Mammary epithelial cell (primary cell): ENCODE measurements around the gene PPIL6.

Experiments
- EZH2 ChIP-seq: IDR thresholded peaks from 2 replicates; pipeline ENCODE4 v1.6.1; 2012; ENCODE audit warnings: low read length, inconsistent platforms, borderline replicate concordance
- TF ChIP-seq, protein P1 (sequence below), 2 donors: IDR thresholded peaks in 1 of 2; conservative IDR thresholded peaks in 1 of 2; 2 replicates each; pipeline ENCODE4 v1.5.1; 2011 to 2012; ENCODE audit warnings: inconsistent platforms in 2 of 2, low read length in 2 of 2, mild to moderate bottlenecking in 2 of 2, control low read depth in 1 of 2, low read depth in 1 of 2; ENCODE audit not compliant: insufficient read depth in 1 of 2; ENCODE audit errors: extremely low read depth in 1 of 2

DNA sequence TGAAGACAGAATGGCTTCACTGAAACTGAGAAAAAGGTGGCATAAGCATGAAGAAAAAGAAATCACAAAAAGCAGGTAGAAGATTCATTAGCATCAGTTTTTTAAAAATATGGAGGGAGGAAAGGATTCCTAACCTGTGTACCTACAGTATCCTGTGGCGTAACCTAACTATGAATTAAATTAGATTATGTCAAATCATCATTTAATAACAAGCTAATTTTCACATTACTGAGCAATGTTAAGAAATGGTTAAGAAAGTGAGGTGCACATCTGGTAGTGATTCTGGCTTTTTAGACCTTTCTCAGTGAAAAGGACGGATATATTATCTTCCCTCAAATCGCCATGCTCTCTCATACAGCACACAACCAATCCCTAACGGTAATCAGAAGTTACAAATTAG lies 70.7 kb downstream of the PPIL6 start:
- TF ChIP-seq, protein P1, sequence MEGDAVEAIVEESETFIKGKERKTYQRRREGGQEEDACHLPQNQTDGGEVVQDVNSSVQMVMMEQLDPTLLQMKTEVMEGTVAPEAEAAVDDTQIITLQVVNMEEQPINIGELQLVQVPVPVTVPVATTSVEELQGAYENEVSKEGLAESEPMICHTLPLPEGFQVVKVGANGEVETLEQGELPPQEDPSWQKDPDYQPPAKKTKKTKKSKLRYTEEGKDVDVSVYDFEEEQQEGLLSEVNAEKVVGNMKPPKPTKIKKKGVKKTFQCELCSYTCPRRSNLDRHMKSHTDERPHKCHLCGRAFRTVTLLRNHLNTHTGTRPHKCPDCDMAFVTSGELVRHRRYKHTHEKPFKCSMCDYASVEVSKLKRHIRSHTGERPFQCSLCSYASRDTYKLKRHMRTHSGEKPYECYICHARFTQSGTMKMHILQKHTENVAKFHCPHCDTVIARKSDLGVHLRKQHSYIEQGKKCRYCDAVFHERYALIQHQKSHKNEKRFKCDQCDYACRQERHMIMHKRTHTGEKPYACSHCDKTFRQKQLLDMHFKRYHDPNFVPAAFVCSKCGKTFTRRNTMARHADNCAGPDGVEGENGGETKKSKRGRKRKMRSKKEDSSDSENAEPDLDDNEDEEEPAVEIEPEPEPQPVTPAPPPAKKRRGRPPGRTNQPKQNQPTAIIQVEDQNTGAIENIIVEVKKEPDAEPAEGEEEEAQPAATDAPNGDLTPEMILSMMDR (conservative IDR thresholded peaks at IDR 0.05 in 1 of 2, IDR thresholded peaks at IDR 0.05 in 1 of 2; ENCODE audit: extremely low read depth in 1 of 2, insufficient read depth in 1 of 2, low read depth in 1 of 2, low read length in 2 of 2) = no peak
- no peak for TF ChIP-seq EZH2
